Stimulated activated CD4-positive, alpha-beta T cell treated with anti-CD3 and anti-CD28 coated beads, Interleukin-2, amount 100 ng/mL, for 48 hours (primary cell): ENCODE measurements around the gene KDM4F.

ENCODE experiments used
- DNase-seq, 2 donors: peaks; one replicate each; pipeline ENCODE4 v3.0.0-alpha.2; 2020

Gene KDM4F

DNA sequence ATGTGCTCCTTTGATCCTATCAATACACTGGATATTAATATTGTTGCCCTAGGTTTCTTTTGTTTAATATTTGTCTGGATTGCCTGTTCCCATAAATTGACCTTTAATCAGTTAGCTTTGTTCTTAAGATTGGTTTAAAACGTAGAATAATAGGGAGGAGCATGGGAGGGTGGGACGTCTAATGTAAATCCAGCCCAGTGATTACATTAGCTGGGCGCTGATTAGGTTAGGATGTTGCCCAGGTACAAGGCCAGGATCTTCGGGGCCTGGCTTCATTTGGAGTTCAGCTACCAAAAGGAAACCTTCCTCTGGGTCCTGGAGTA, 17.5 kb downstream of the KDM4F start, which contains the start of gene SRSF8:
Gene SRSF8 (plus strand): TSS at position 204 of the 323 bp plus-strand sequence. CDS start 308 bp downstream, outside the sequence.
- no peak for DNase-seq

GRCh38 chr11:95067039-95067840, 18.0 kb downstream of the KDM4F start:
- peak; percentile 67 to 71 for DNase-seq

DNA sequence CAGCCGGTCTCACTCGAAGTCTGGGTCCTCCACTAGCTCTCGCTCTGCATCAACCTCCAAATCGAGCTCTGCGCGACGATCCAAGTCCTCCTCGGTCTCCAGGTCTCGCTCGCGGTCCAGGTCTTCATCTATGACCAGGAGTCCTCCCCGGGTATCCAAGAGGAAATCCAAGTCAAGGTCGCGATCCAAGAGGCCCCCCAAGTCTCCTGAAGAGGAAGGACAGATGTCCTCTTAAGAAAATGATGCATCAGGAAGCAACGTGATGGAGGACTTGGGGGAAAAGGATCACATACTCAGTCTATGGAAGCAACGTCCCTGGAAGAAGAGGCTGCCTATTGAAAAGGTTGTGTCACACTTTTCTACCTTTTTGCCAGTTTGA, 18.6 kb downstream of the KDM4F start:
- peak; percentile 36 to 43 for DNase-seq

DNA sequence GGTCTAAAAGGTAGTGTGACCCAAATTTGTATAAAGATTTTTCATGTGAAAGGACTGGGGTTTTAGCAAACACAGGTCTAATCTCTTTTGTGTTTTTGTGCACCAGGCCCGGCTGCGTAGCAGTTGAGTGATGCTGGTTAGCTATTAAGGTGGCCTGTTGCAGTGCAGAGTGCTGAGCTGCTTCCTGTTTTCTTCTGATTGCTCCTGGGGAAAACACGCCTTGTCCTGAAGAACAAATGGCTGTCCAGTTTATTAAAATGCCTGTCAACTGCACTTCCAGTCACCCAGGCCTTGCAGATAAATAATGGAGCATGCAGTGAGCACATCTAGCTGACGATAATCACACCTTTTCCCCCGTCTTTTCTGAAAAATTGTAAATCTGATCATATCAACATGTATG, 19.3 kb downstream of the KDM4F start:
- DNase-seq: peak; percentile 44 to 50

GRCh38 chr11:95070471-95070870, 21.2 kb downstream of the KDM4F start:
- DNase-seq: no peak

GRCh38 chr11:95072948-95073347, 23.7 kb downstream of the KDM4F start:
- no peak for DNase-seq

GRCh38 chr11:95074792-95075563, 25.8 kb downstream of the KDM4F start:
- DNase-seq: no peak

- no peak for DNase-seq
Measured at GRCh38 chr11:95076416-95076815, 27.2 kb downstream of the KDM4F start.

GRCh38 chr11:95076981-95077380, 27.8 kb downstream of the KDM4F start:
- no peak for DNase-seq

DNA sequence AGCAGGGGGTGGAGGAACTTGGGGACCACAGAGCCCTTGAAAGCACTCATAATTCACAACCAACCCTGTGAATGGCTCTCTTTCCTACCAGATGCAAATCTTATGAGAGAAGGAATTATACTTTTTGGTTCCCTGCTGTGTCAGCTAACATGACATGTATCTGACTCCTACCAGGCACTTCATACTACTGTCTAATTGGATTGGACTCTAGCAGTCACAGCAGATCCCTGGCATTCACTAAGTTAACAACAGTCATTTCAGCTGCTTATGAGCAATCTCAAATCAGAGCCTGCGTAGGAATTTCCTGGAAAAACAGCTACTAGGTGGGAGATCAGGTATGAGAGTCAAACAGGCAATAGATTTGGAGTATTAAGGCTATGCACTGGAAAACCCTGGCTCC, 29.3 kb downstream of the KDM4F start:
- DNase-seq: no peak

GRCh38 chr11:95081010-95081409, 31.8 kb downstream of the KDM4F start:
- no peak for DNase-seq

- DNase-seq: no peak
Measured at GRCh38 chr11:95081412-95081811, 32.2 kb downstream of the KDM4F start.

DNA sequence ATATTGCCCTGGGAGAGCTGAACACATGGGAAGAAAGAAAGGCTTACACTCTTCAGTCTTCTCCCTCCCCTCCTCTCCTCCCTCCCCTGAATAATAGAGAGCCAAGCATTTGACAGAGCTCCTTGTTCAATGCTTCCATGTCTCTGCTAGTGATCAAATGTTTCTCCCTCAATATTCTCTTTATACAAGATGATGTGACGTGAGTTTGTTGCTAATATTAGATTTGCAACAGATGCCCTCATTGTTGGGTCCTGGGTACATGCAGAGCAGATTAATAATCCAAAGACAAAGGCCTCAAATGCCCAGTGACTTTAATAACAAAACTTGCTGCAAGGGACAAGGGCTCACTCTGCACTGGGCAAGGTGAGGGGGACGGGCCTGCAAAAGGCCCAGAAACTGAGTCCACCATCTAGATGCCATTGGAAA, 33.4 kb downstream of the KDM4F start:
- DNase-seq: no peak

- peak; percentile 33 to 41 for DNase-seq
Measured at GRCh38 chr11:95084509-95084908, 35.3 kb downstream of the KDM4F start.

DNA sequence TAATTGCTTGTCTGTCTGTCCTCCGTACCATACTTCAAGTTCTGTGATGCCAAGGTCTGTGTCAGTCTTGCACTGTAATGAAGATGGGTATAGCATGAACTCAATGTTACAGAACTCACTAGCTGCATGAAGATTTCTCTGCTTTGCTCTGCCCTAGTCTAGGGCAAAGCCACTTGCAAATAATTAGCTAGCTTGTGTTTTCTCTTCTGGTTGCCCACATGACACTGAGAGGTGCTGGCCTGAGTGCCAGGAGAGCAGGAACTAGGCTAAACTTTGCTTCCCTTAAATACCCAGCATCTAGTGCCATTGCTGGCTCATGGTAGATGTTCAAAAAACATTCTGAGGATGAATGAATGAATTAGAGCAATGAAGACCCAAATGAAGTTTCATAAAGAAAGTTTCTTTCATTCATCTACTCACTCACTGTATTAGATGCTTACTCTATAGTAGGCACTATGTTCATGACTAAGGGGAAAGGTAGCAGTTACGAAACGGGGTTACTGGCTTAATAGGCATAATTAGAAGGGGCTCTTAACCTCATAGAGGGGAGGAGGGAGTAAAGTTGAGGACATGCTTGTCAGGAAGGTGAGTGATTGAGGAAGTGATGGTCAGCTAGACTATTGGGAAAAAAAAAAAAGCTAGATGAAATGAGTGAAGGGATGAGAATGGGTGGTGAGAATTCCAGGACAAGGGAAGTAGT, 36.0 kb downstream of the KDM4F start:
- DNase-seq: no peak

GRCh38 chr11:95086151-95086550, 36.9 kb downstream of the KDM4F start:
- no peak for DNase-seq

DNA sequence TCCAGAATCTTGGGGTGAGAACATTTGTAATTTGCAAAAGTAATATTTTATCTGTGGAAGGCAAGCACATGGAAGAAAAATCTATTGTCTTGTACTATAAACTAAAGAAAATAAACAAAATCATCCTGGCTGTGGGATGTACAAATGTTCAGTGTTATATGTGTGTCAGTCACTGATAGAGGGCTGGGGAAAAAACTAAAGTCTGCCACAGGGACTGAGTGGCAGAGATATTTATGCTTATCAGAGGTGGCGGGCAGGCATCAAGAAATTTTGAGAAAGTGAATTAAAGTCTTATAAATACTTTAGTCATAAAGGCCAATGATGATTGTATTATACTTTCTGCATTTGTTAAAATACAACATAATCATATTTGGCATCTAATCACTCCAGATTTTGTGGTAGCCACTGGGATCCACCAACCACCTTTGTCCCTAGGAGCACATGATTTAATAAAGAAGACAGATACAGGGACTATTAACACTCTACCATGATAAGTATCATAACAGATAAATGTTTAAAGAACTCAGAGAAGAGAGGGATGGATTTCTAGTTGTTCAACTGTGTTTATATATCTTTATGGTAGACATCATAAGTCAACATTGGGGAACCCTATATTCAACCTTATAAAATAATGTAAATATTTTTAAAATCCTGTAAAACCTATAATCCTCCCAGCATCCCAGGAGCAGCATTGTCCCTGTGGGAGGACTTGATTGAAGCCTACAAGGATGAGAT, 37.8 kb downstream of the KDM4F start:
- no peak for DNase-seq

DNA sequence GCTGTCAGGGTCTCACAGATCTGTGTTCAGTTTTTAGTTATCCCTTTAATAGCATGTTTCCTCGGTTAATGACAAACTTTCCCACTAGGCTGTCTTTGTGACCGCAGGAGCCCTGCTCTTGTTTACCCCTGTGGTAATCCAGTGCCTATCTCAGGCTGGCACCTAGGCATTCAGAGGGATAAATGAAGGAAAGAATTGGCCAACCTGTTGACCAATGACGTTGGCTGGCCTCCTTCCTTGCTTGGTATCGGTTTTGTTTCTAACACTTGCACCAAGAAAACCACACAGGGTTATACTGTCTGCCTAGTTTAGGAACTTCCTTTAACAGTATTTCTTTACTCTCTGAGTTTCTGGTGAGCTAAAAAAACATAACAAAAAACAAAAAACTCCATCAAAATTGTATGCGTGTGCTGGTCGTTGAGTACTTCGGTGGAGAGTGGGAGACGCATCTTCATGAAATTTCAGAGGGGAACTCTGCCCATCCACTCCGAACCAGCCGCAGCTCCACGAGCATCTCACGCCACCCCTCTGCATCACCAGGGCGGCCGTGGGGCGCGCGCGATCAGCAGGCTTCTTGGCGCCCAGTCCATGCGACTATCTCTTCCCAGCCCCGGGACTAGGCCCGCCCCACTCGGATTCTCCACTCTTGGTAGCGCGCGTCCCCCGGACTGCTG, 39.9 kb downstream of the KDM4F start:
- no peak for DNase-seq

GRCh38 chr11:95089620-95090542, 40.7 kb downstream of the KDM4F start, which contains the start of gene ENDOD1:
Gene ENDOD1 (plus strand): TSS chr11:95089846. CDS start chr11:95089928, 82 bp downstream.
- DNase-seq: peak; percentile 71 to 77

- DNase-seq: no peak
Measured at GRCh38 chr11:95091663-95092180, 42.5 kb downstream of the KDM4F start.
